Skin epidermis (tissue), 12 donors: ENCODE data around the gene SLC41A2.
"Not testable (repeated sequence)": the region's sequence is repeated elsewhere in the genome, so short reads cannot be mapped to it uniquely, and the experiment has no call there.

Experiments used
- H3K27ac ChIP-seq, 21 experiments: fragments of 200-600 bp; sonication (generic) in 11 of 21; one replicate each; pipeline ENCODE4 v1.5.0; 2020; ENCODE audit warnings: mild to moderate bottlenecking in 3 of 21, inconsistent platforms in 2 of 21, moderate library complexity in 2 of 21
- H3K4me3 ChIP-seq, 7 experiments: fragments of 200-600 bp; sonication (generic) in 2 of 7; one replicate each; pipeline ENCODE4 v1.5.0; 2020; ENCODE audit warnings: inconsistent platforms in 2 of 7, mild to moderate bottlenecking in 2 of 7, moderate library complexity in 1 of 7

Gene SLC41A2

GRCh38 chr12:104964856-104965205, 6.7 kb upstream of the SLC41A2 start:
- Histone ChIP-seq H3K27ac (no peak overlapping the region), H3K4me3 (no peak overlapping the region)

- no peak overlapping the region for H3K4me3 ChIP-seq
- no peak overlapping the region for H3K27ac ChIP-seq
Observed at GRCh38 chr12:104964167-104964855, 6.2 kb upstream of the SLC41A2 start.

GRCh38 chr12:104963757-104964156, 5.7 kb upstream of the SLC41A2 start:
- no peak overlapping the region for H3K27ac ChIP-seq
- no peak overlapping the region for H3K4me3 ChIP-seq

GRCh38 chr12:104960464-104960863, 2.4 kb upstream of the SLC41A2 start:
- Histone ChIP-seq H3K27ac (peak overlapping the region in 1 of 21 experiments; percentile 89), H3K4me3 (no peak overlapping the region)

- H3K4me3 ChIP-seq = peak overlapping the region in 1 of 7 experiments; percentile 69
Observed at GRCh38 chr12:104959335-104959841, 1.3 kb upstream of the SLC41A2 start.

GRCh38 chr12:104958805-104959334, 780 bp upstream of the SLC41A2 start:
- Histone ChIP-seq H3K4me3 (peak overlapping the region; percentile 69 to 80 (median 75)), H3K27ac (peak overlapping the region in 18 of 21 experiments; percentile 59 to 89 (median 79))

More at GRCh38 chr12:104959335-104959841, 1.3 kb upstream of the SLC41A2 start:
- H3K27ac ChIP-seq = peak overlapping the region in 11 of 21 experiments; percentile 35 to 89 (median 81)

- Histone ChIP-seq H3K4me3 (peak overlapping the region; percentile 69 to 80 (median 75)), H3K27ac (peak overlapping the region in 18 of 21 experiments; percentile 11 to 89 (median 78))
Observed at GRCh38 chr12:104957719-104958000, 430 bp downstream of the SLC41A2 start.

- peak overlapping the region; percentile 69 to 80 (median 75) for H3K4me3 ChIP-seq
- H3K27ac ChIP-seq = peak overlapping the region in 13 of 21 experiments; percentile 22 to 89 (median 79)
Observed at GRCh38 chr12:104956870-104957718, 996 bp downstream of the SLC41A2 start.

- Histone ChIP-seq H3K4me3 (no peak overlapping the region), H3K27ac (no peak overlapping the region)
Observed at GRCh38 chr12:104955703-104956102, 2.4 kb downstream of the SLC41A2 start.

GRCh38 chr12:104953323-104953722, 4.8 kb downstream of the SLC41A2 start:
- H3K4me3 ChIP-seq = no peak overlapping the region

GRCh38 chr12:104952816-104953215, 5.3 kb downstream of the SLC41A2 start:
- Histone ChIP-seq H3K4me3 (no peak overlapping the region), H3K27ac (no peak overlapping the region)

More at GRCh38 chr12:104953323-104953722, 4.8 kb downstream of the SLC41A2 start:
- H3K27ac ChIP-seq = no peak overlapping the region

GRCh38 chr12:104951759-104952509, 6.2 kb downstream of the SLC41A2 start:
- no peak overlapping the region for H3K4me3 ChIP-seq

GRCh38 chr12:104948716-104949115, 9.4 kb downstream of the SLC41A2 start:
- H3K27ac ChIP-seq, H3K4me3 ChIP-seq: not testable (repeated sequence)

More at GRCh38 chr12:104951759-104952509, 6.2 kb downstream of the SLC41A2 start:
- H3K27ac ChIP-seq = no peak overlapping the region

- Histone ChIP-seq H3K27ac (no peak overlapping the region), H3K4me3 (no peak overlapping the region)
Observed at GRCh38 chr12:104944252-104944651, 13.8 kb downstream of the SLC41A2 start.

- H3K27ac ChIP-seq, H3K4me3 ChIP-seq: not testable (repeated sequence)
Observed at GRCh38 chr12:104943401-104943800, 14.7 kb downstream of the SLC41A2 start.

GRCh38 chr12:104942075-104942474, 16.0 kb downstream of the SLC41A2 start:
- Histone ChIP-seq H3K27ac (no peak overlapping the region), H3K4me3 (no peak overlapping the region)

- Histone ChIP-seq H3K4me3 (no peak overlapping the region), H3K27ac (no peak overlapping the region)
Observed at GRCh38 chr12:104941454-104941853, 16.6 kb downstream of the SLC41A2 start.

- no peak overlapping the region for H3K27ac ChIP-seq
- no peak overlapping the region for H3K4me3 ChIP-seq
Observed at GRCh38 chr12:104939089-104939488, 19.0 kb downstream of the SLC41A2 start.

- Histone ChIP-seq H3K27ac (no peak overlapping the region), H3K4me3 (no peak overlapping the region)
Observed at GRCh38 chr12:104938371-104938770, 19.7 kb downstream of the SLC41A2 start.

- H3K4me3 ChIP-seq = no peak overlapping the region
- no peak overlapping the region for H3K27ac ChIP-seq
Observed at GRCh38 chr12:104935886-104936285, 22.2 kb downstream of the SLC41A2 start.
